GF-D8 (cell line): ENCODE results near the gene ZNF578.
"Not testable (repeated sequence)": the region's sequence is repeated elsewhere in the genome, so short reads cannot be mapped to it uniquely, and the experiment has no call there.

ENCODE experiments used
- DNase-seq: peaks from one replicate; lab custom pipeline; 2025; lab: John Stamatoyannopoulos, UW

Gene ZNF578

GRCh38 chr19:52561611-52562010 lies 108.3 kb downstream of the ZNF578 start:
- DNase-seq = not testable (repeated sequence)
